ENCODE data around the gene FAM168B. TPM values are rescaled to one million over a fixed set of nuclear protein-coding genes. Genes with fewer than 3 reads are reported as not detected.

FAM168B gene
- polyA plus RNA-seq, 1 of the 3 experiments (the other 2 are of a cell fraction): 72.7 TPM

- Histone ChIP-seq H3K79me2 (ENCODE audit: insufficient read depth) (peaks cover 20% of the 10 kb centered on the region), H3F3A (replicated peaks; ENCODE audit: insufficient read depth) (no peaks in the 10 kb centered on the region), H3K4me3 (ENCODE audit: low read depth in 2 of 2, low read length in 1 of 2) (no peak overlapping the region), H3K36me3 (replicated peaks in 1 of 2; ENCODE audit: control insufficient read depth in 1 of 2, insufficient read depth in 2 of 2, low read length in 1 of 2) (peaks cover 33 to 40% of the 10 kb centered on the region in 2 experiments), H2AFZ (ENCODE audit: low read depth) (no peak overlapping the region), H4K20me1 (ENCODE audit: insufficient read depth) (peaks cover 4% of the 10 kb centered on the region; the same call in 1 of the 2 replicates), H3K27me3 (ENCODE audit: insufficient read depth) (no peaks in the 10 kb centered on the region), H3K4me1 (ENCODE audit: control insufficient read depth in 1 of 2, insufficient read depth in 2 of 2, low read depth in 1 of 2, low read length in 1 of 2) (no peaks in the 10 kb centered on the region), H3K9me3 (no peaks in the 10 kb centered on the region), H3K27ac (ENCODE audit: low read depth in 2 of 2, low read length in 1 of 2) (no peak overlapping the region), H3K9me2 (no peaks in the 10 kb centered on the region), H3K4me2 (no peak overlapping the region), H3K9ac (no peak overlapping the region)
- ChIA-PET CTCF (interaction anchor here (1.5 kb wide), 1 partner anchor 22 kb away, joined by 6 read pairs; no protein-coding TSS in a partner anchor), POLR2A (no interaction called here)
- TF ChIP-seq NRF1 (IDR thresholded peaks at IDR 0.05; ENCODE audit: low read depth, low read length): no peak
- TF ChIP-seq, protein P1, sequence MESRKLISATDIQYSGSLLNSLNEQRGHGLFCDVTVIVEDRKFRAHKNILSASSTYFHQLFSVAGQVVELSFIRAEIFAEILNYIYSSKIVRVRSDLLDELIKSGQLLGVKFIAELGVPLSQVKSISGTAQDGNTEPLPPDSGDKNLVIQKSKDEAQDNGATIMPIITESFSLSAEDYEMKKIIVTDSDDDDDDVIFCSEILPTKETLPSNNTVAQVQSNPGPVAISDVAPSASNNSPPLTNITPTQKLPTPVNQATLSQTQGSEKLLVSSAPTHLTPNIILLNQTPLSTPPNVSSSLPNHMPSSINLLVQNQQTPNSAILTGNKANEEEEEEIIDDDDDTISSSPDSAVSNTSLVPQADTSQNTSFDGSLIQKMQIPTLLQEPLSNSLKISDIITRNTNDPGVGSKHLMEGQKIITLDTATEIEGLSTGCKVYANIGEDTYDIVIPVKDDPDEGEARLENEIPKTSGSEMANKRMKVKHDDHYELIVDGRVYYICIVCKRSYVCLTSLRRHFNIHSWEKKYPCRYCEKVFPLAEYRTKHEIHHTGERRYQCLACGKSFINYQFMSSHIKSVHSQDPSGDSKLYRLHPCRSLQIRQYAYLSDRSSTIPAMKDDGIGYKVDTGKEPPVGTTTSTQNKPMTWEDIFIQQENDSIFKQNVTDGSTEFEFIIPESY (IDR thresholded peaks at IDR 0.05; ENCODE audit: borderline replicate concordance, low read depth): no peak
- TF ChIP-seq TEAD4 (IDR thresholded peaks at IDR 0.05; ENCODE audit: borderline replicate concordance, insufficient read depth): no peak
- TF ChIP-seq USF1 (IDR thresholded peaks at IDR 0.05; ENCODE audit: borderline replicate concordance, low read depth): no peak
- TF ChIP-seq POLR2AphosphoS5 (IDR thresholded peaks at IDR 0.05; ENCODE audit: low read depth, low read length): no peak
- no peak for TF ChIP-seq NFIC (IDR thresholded peaks at IDR 0.05; ENCODE audit: borderline replicate concordance)
- TF ChIP-seq EZH2phosphoT487 (IDR thresholded peaks at IDR 0.05; ENCODE audit: borderline replicate concordance, low read depth): no peak
- no peak for TF ChIP-seq IRF3 (IDR thresholded peaks at IDR 0.05; ENCODE audit: low read depth, low read length)
- no peak for TF ChIP-seq TCF12 (IDR thresholded peaks at IDR 0.05)
- no peak for TF ChIP-seq RFX5 (IDR thresholded peaks at IDR 0.05; ENCODE audit: low read length)
- TF ChIP-seq FOXJ3 (CRISPR knock-in tag; IDR thresholded peaks at IDR 0.05): no peak
- no peak for TF ChIP-seq GATA2 (CRISPR knock-in tag; IDR thresholded peaks at IDR 0.05)
- TF ChIP-seq SMC3 (IDR thresholded peaks at IDR 0.05; ENCODE audit: low read depth, low read length): no peak
- no peak for TF ChIP-seq RXRA (IDR thresholded peaks at IDR 0.05; ENCODE audit: borderline replicate concordance, low read depth)
- TF ChIP-seq CHD2 (IDR thresholded peaks at IDR 0.05; ENCODE audit: low read length, partially characterized antibody): no peak
- TF ChIP-seq ELF1 (IDR thresholded peaks at IDR 0.05): no peak
- no peak for DNase-seq
- 94% methylated on average over 7 of the region's 8 CpGs for WGBS (ENCODE audit: low lambda C conversion rate)
Observed at GRCh38 chr2:131132729-131133128, 39.5 kb upstream of the FAM168B start.

GRCh38 chr2:131130298-131130596 is 37.0 kb upstream of the FAM168B start:
- peaks cover 38 to 49% of the 10 kb centered on the region in 2 experiments for H3K36me3 ChIP-seq (replicated peaks in 1 of 2; ENCODE audit: control insufficient read depth in 1 of 2, insufficient read depth in 2 of 2, low read length in 1 of 2)
- no peaks in the 10 kb centered on the region for H3K9me2 ChIP-seq
- 100% methylated on average over 2 of the region's 2 CpGs for WGBS (ENCODE audit: low lambda C conversion rate)
- DNase-seq: no peak
- H3K27me3 ChIP-seq (ENCODE audit: insufficient read depth): no peaks in the 10 kb centered on the region
- H3K9me3 ChIP-seq: no peaks in the 10 kb centered on the region
- H3K27ac ChIP-seq (ENCODE audit: low read depth in 2 of 2, low read length in 1 of 2): no peak overlapping the region
- H3K4me3 ChIP-seq (ENCODE audit: low read depth in 2 of 2, low read length in 1 of 2): no peak overlapping the region
- no peaks in the 10 kb centered on the region for H3F3A ChIP-seq (replicated peaks; ENCODE audit: insufficient read depth)
- peaks cover 10% of the 10 kb centered on the region; the same call in 1 of the 2 replicates for H3K79me2 ChIP-seq (ENCODE audit: insufficient read depth)
- H3K4me2 ChIP-seq: no peak overlapping the region
- H3K9ac ChIP-seq: no peak overlapping the region
- POLR2A ChIA-PET: no interaction called here
- no peaks in the 10 kb centered on the region for H3K4me1 ChIP-seq (ENCODE audit: control insufficient read depth in 1 of 2, insufficient read depth in 2 of 2, low read depth in 1 of 2, low read length in 1 of 2)
- H2AFZ ChIP-seq (ENCODE audit: low read depth): no peak overlapping the region
- CTCF ChIA-PET: no interaction called here
- H4K20me1 ChIP-seq (ENCODE audit: insufficient read depth): no peaks in the 10 kb centered on the region
- TF ChIP-seq TAF1 (IDR thresholded peaks at IDR 0.05; ENCODE audit: borderline replicate concordance, low read depth, low read length): no peak
- no peak for TF ChIP-seq RFX5 (IDR thresholded peaks at IDR 0.05; ENCODE audit: low read length)
- TF ChIP-seq RCOR1 (IDR thresholded peaks at IDR 0.05; ENCODE audit: low read length): no peak
- no peak for TF ChIP-seq YY1 (IDR thresholded peaks at IDR 0.05; ENCODE audit: low read depth)
- TF ChIP-seq USF2 (IDR thresholded peaks at IDR 0.05; ENCODE audit: borderline replicate concordance, low read depth, low read length): no peak
- TF ChIP-seq GABPA (IDR thresholded peaks at IDR 0.05; ENCODE audit: low read depth): no peak
- TF ChIP-seq NRF1 (IDR thresholded peaks at IDR 0.05; ENCODE audit: low read depth, low read length): no peak

All from SK-N-SH (cell line).